HG02588 (cell line): Measurements from ENCODE around the gene PPIB.
"Not testable (repeated sequence)": the region's sequence is repeated elsewhere in the genome, so short reads cannot be mapped to it uniquely, and the experiment has no call there.

Experiments used
- ATAC-seq: cut with Tn5 transposase; IDR thresholded peaks from one replicate; pipeline ENCODE4 v1.9.1; 2021; ENCODE audit warnings: mild to moderate bottlenecking, moderate library complexity; ENCODE audit not compliant: unreplicated experiment

PPIB gene

GRCh38 chr15:64110950-64111678, 51.7 kb downstream of the PPIB start:
- no peak for ATAC-seq

DNA sequence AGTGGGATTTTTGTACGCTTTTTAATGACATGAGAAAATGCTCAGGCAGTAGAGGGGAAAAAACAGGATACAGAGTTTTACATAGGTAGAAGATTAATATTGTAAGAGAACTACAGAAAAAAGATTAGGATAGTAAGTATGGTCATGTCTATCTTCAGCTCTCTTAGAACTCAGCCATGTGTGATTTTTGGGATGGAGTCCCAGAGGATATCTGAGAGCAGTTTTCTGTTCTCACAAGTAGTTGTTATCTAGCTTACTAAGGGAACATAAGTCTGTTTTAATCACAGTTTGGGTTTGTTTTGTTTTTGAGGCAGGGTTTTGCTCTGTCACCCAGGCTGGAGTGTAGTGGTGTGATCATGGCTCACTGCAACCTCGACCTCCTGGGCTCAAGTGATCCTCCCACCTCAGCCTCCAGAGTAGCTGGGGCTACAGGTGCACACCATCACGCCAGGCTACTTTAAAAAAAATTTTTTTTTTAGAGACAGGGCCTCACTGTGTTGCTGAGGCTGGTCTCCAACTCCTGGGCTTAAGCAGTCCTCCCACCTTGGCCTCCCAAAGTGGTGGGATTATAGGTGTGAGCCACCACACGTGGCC, 52.6 kb downstream of the PPIB start:
- not testable (repeated sequence) for ATAC-seq

DNA sequence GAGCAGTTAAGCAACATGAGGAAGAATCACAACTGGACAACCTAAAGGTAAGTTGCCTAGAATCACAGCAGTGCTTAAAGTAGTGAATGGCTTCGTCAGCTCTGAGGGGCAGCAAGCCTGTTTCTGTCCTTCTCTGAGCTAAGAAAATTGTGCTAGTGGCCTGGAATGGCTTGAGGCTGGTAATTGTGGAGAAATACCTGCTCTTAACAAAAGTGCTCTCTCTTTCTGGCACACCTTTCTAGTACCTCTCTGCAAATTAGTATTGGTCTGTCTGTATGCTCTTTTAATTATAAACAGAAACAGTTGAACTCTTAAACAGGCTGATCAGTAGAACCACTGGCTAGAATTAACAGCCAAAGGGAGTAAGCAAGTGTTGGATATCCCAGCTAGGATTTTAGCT, 55.5 kb downstream of the PPIB start:
- no peak for ATAC-seq
